Smooth muscle cell (in vitro differentiated cells): ENCODE measurements around the gene NALCN. TPM values are rescaled to one million over a fixed set of nuclear protein-coding genes. Genes with fewer than 3 reads are reported as not detected.

Experiments used
- DNase-seq: peaks from one replicate; lab custom pipeline; 2025; ENCODE audit not compliant: unreplicated experiment; lab: John Stamatoyannopoulos, UW
- H2AFZ ChIP-seq: fragments of 200-600 bp; sonication (generic); 2 replicates; pipeline ENCODE4 v1.6.0; 2016; ENCODE audit warnings: antibody characterized with exemption, low read depth, mild to moderate bottlenecking
- H3F3A ChIP-seq: fragments of 200-600 bp; sonication (generic); 2 replicates; pipeline ENCODE4 v1.6.0; 2017; ENCODE audit warnings: antibody characterized with exemption, low read depth
- H3K27ac ChIP-seq: fragments of 200-600 bp; sonication (generic); 2 replicates; pipeline ENCODE4 v1.5.1; 2016; ENCODE audit warnings: low read depth, mild to moderate bottlenecking
- H3K27me3 ChIP-seq: fragments of 200-600 bp; sonication (generic); 2 replicates; pipeline ENCODE4 v1.6.1; 2016; ENCODE audit warnings: low read depth, mild to moderate bottlenecking
- H3K36me3 ChIP-seq: fragments of 200-600 bp; sonication (generic); 2 replicates; pipeline ENCODE4 v1.5.1; 2016; ENCODE audit warnings: low read depth
- H3K4me1 ChIP-seq: fragments of 200-600 bp; sonication (generic); 2 replicates; pipeline ENCODE4 v1.5.1; 2016; ENCODE audit warnings: low read depth
- H3K4me2 ChIP-seq: fragments of 200-600 bp; sonication (generic); 2 replicates; pipeline ENCODE4 v1.6.0; 2016; ENCODE audit warnings: mild to moderate bottlenecking
- H3K4me3 ChIP-seq: fragments of 200-600 bp; sonication (generic); 2 replicates; pipeline ENCODE4 v1.5.1; 2016; ENCODE audit warnings: mild to moderate bottlenecking
- H3K79me2 ChIP-seq: fragments of 200-600 bp; sonication (generic); 2 replicates; pipeline ENCODE4 v1.6.0; 2016; ENCODE audit warnings: low read depth, mild to moderate bottlenecking
- H3K9ac ChIP-seq: fragments of 200-600 bp; sonication (generic); 2 replicates; pipeline ENCODE4 v1.6.0; 2016; ENCODE audit warnings: low read depth
- H3K9me3 ChIP-seq: fragments of 200-600 bp; sonication (generic); replicated peaks from 2 replicates; pipeline ENCODE4 v1.5.1; 2016; ENCODE audit warnings: low read depth
- H4K20me1 ChIP-seq: fragments of 200-600 bp; sonication (generic); 2 replicates; pipeline ENCODE4 v1.6.0; 2016; ENCODE audit warnings: low read depth
- CTCF ChIP-seq: fragments of 200-600 bp; sonication (generic); IDR thresholded peaks from 2 replicates; pipeline ENCODE4 v1.5.1; 2017; ENCODE audit warnings: borderline replicate concordance, mild to moderate bottlenecking, antibody characterized with exemption; ENCODE audit not compliant: insufficient read depth, poor library complexity, severe bottlenecking
- WGBS: methylation state at CpG from one replicate; pipeline ENCODE4 v1.1.7; 2016; ENCODE audit warnings: low lambda C conversion rate; 5-methylcytosine and 5-hydroxymethylcytosine counted together
- polyA plus RNA-seq: library from polyadenylated mRNA; unstranded; fragments of >200 nt; fragmentation: Nextera tagmentation; extraction: Ambion mirVana; gene quantifications from 2 replicates; pipeline ENCODE4 v1.2.1, GENCODE V29; 2016
- total RNA-seq: library from RNA; depleted of rRNA; stranded (reverse); fragments of >200 nt; gene quantifications from 2 replicates; pipeline ENCODE4 v1.2.3, GENCODE V29; 2014

The NALCN gene
- total and polyA plus RNA-seq, 2 experiments from 2014 or later, result 4.1 to 6.0 TPM

GRCh38 chr13:101090287-101090686, 326.0 kb downstream of the NALCN start:
- Histone ChIP-seq H2AFZ (no peak overlapping the region), H3F3A (no peaks in the 10 kb centered on the region), H3K36me3 (no peaks in the 10 kb centered on the region), H3K4me3 (no peak overlapping the region), H3K4me1 (no peaks in the 10 kb centered on the region), H3K9me3 (no peaks in the 10 kb centered on the region), H3K4me2 (no peak overlapping the region), H4K20me1 (no peaks in the 10 kb centered on the region), H3K27me3 (peaks cover 19% of the 10 kb centered on the region), H3K9ac (no peak overlapping the region), H3K79me2 (no peaks in the 10 kb centered on the region), H3K27ac (no peak overlapping the region)
- TF ChIP-seq CTCF, result no peak
- DNase-seq, result no peak
- WGBS, result 95% methylated on average over 4 of the region's 4 CpGs

- Histone ChIP-seq H2AFZ (no peak overlapping the region), H4K20me1 (no peaks in the 10 kb centered on the region), H3K36me3 (no peaks in the 10 kb centered on the region), H3K9me3 (no peaks in the 10 kb centered on the region), H3K79me2 (no peaks in the 10 kb centered on the region), H3K4me1 (no peaks in the 10 kb centered on the region), H3K9ac (no peak overlapping the region), H3K4me2 (no peak overlapping the region), H3K27ac (no peak overlapping the region), H3K27me3 (peaks cover 9% of the 10 kb centered on the region), H3F3A (no peaks in the 10 kb centered on the region), H3K4me3 (no peak overlapping the region)
- TF ChIP-seq CTCF, result no peak
- 27% methylated on average over 2 of the region's 2 CpGs for WGBS
- DNase-seq, result no peak
Observed at GRCh38 chr13:101085551-101085950, 330.8 kb downstream of the NALCN start.

DNA sequence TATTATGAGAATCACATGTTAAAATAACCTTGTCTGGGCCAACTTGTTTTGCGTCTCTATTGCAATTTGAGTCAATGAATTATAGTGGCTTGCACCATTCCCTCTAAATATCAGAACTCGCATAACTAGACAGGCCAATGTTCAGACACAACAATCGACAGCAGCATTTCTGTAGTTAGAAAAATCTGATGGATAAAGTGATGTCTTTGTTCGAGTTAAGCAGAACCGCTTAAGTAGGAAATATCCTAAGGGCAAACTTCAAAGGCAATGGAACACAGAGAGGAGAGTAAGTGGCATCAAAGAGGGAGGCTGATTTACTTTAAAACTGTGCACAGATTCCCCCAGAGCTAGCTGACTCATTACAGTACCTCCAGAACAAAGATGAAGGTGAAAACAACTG, 333.9 kb downstream of the NALCN start:
- 74% methylated on average over 5 of the region's 5 CpGs for WGBS
- Histone ChIP-seq H2AFZ (no peak overlapping the region), H3K4me1 (no peaks in the 10 kb centered on the region), H3K36me3 (no peaks in the 10 kb centered on the region), H3K27ac (no peak overlapping the region), H3F3A (no peaks in the 10 kb centered on the region), H3K9me3 (no peaks in the 10 kb centered on the region), H4K20me1 (no peaks in the 10 kb centered on the region), H3K27me3 (peaks cover 6% of the 10 kb centered on the region), H3K79me2 (no peaks in the 10 kb centered on the region), H3K4me2 (no peak overlapping the region), H3K9ac (no peak overlapping the region), H3K4me3 (no peak overlapping the region)
- no peak for TF ChIP-seq CTCF
- no peak for DNase-seq

DNA sequence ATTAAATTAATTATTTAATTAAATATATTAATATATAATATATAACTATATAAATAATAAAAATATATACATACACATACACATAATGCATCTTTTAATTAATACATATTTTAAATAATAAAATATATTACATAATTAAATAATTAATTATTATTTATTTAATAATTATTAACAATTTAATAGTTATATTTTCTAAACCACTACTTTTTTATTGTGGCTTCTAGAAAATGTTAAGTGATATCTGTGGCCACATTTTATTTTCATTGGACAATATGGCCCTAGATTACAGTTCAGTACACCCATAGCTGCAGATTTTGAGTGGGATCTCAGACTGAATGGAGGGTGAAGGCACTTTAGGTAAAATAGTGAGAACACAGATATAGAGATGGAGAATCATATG, 335.7 kb downstream of the NALCN start:
- Histone ChIP-seq H3F3A (no peaks in the 10 kb centered on the region), H3K4me3 (no peak overlapping the region), H3K36me3 (no peaks in the 10 kb centered on the region), H4K20me1 (no peaks in the 10 kb centered on the region), H3K27ac (no peak overlapping the region), H3K4me1 (no peaks in the 10 kb centered on the region), H3K9me3 (no peaks in the 10 kb centered on the region), H3K9ac (no peak overlapping the region), H3K4me2 (no peak overlapping the region), H2AFZ (no peak overlapping the region), H3K79me2 (no peaks in the 10 kb centered on the region), H3K27me3 (no peaks in the 10 kb centered on the region)
- no peak for DNase-seq
- no peak for TF ChIP-seq CTCF
